ENCODE data around the gene ITPR1.

Gene ITPR1

DNA sequence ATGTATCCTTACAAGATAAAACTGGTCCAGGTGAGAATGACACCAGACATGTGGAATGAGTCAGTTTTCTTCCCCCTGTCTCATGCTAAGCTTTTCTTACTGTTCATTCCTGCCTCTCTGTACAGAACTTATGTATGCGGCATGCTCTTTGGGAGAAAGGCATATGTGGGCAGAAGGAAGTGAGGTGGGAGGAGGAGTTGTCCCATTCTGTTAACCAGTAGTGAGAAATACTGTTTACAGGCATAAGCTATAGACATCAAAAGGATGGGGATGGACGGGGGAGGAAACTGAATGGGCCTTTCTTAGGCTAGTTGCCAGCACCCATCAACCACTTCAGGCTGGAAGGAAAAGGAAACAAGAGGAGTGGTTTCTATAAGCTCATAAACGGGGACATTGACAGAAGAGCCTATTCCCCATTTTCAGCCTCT lies 342.5 kb downstream of the ITPR1 start:
- DNase-seq, result peak in 1 of 5 donors; percentile 53

- no peak for DNase-seq
Observed at GRCh38 chr3:4836516-4836915, 343.4 kb downstream of the ITPR1 start.

DNA sequence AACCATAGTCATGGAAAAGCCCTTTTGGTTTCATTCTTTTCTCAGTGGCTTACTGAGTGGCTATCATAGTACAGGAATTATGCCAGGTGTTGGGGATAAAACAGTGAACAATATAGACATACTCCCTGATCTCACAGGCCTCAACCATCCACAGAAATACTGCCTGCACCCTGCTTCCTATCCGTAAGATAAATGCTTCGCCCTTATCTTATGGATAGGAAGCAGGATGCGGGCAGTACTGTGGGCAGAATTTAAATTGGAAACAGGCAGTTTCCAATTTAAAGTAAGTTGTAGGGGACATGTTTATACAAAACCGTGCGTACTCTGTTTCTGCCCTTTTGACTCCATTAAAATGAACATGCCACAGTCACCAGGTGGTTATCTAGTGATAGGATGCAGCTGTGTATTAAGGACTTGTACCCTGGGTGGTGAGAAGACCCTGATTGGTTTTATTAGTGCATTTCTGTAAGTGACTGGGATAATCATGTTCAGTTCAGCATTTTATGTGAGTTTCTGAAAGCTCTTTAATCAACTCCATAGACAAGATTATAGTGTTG lies 344.3 kb downstream of the ITPR1 start:
- DNase-seq, result no peak

DNA sequence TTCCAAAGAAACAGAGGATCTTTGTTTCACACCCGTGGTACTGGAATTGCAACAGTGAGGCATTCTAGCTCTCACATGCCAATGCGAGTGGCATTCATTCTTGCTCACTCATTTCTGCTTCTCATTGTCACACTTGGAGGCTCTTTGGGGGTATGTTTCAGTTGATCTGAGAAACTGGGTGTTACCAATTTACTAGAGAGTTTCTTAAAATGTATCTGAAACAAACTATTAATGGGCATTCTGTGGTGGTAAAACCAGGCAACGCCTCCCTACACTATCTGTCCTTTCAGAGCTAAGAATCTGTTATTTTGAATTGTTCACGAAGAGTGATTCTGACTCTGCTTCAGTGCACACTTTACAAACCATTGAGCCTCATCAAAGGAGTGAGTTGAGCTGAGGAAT lies 345.5 kb downstream of the ITPR1 start:
- DNase-seq, result no peak

GRCh38 chr3:4839278-4839677 lies 346.1 kb downstream of the ITPR1 start:
- no peak for DNase-seq

- DNase-seq, result no peak
Observed at GRCh38 chr3:4841225-4841624, 348.1 kb downstream of the ITPR1 start.

- peak in 1 of 5 donors; percentile 63 for DNase-seq
Observed at GRCh38 chr3:4841776-4842440, 348.8 kb downstream of the ITPR1 start.

GRCh38 chr3:4843619-4844018 lies 350.5 kb downstream of the ITPR1 start:
- peak in 1 of 5 donors; percentile 50 for DNase-seq

DNA sequence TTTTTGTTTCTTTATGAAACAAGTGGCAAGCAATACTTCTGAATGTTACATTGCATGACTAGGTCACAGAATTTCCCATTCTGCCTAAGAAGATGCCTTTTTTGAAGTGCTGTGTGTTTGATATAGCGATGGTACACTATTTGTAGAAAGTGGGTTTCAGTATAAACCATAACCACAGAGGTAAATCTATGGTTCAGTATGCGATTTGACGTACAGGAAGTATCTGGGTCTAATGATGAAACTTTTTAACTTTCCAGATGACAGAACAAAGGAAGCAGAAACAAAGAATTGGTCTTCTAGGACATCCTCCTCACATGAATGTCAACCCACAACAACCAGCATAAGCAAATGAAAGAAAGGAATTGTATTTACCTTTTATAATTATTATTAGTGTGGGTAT lies 352.7 kb downstream of the ITPR1 start:
- peak in 1 of 5 donors; percentile 91 for DNase-seq

- DNase-seq, result no peak
Observed at GRCh38 chr3:4846543-4846942, 353.4 kb downstream of the ITPR1 start.

- DNase-seq, result no peak
Observed at GRCh38 chr3:4848176-4848825, 355.2 kb downstream of the ITPR1 start.

DNA sequence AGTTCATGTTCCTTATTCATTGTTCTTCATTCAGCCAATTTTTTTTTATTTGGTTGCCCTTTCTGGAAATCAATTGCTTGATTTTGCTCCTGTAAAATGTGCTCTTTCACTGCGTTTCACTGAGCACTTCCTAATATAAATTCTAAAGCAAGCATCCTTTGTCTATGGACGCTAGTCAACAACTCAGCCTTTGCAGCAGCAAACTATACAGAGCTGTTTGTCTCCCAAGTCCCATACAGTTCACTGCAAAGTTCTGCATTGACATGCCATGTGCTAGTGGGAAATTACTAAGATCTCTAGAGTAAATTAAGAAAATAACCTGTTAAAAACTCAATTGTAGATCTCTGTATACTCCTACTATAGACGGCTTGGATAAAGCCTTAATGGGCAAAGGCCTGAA lies 356.0 kb downstream of the ITPR1 start:
- no peak for DNase-seq

GRCh38 chr3:4849739-4850138 lies 356.6 kb downstream of the ITPR1 start:
- no peak for DNase-seq

- DNase-seq, result peak in 3 of 5 donors; percentile 13 to 82 (median 32)
Observed at GRCh38 chr3:4850211-4850927, 357.2 kb downstream of the ITPR1 start.

DNA sequence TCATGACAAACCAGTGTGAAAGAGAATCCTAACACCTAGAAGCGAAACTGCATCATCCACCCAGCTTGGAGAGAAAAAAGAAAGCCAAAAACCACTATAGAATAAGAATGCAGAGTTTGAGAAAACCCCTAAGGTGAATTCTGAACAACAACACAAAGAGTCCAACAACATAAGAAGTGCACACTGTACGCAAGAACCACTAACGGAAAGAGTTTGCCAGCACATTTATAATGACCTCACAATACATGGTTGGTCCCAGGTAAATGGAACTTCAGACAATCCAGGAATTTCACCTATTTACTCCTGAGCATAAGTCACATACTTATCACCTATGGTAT lies 357.7 kb downstream of the ITPR1 start:
- DNase-seq, result peak in 1 of 5 donors; percentile 86

GRCh38 chr3:4852780-4853748 lies 359.9 kb downstream of the ITPR1 start:
- DNase-seq, result no peak

DNA sequence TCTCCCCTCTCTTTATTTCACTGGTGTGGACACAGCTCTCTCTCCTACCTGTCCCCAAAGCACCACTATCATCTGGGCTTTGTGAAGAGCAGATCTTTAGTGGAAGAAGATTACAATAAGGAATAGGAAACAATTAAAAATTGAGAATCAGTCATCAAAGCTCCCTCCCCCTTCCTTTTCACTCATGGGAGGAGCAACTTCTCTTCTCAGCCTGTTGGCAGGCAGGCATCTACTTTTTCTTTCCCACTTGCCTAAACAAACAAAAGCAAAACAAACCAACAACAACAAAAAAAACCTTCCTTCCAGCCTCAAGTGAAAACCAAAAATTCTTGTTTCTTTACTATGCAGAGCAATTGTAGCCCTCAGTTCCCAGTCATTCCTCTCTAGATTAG lies 360.6 kb downstream of the ITPR1 start:
- no peak for DNase-seq

DNA sequence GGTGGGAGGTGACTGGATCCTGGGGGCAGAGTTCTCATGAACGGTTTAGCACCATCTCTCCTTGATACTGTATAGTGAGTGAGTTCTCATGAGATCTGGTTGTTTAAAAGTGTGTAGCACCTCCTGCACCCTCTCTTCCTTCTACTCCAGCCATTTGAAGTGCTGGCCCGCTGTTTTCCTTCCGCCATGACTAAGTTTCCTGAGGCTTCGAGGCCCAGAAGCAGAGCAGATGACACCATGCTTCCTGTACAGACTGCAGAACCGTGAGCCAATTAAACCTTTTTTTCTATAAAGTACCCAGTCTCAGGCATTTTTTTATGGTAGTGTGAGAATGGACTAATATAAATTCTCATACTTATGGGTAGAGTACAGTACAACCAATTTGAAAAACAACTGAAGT lies 362.5 kb downstream of the ITPR1 start:
- no peak for DNase-seq

DNA sequence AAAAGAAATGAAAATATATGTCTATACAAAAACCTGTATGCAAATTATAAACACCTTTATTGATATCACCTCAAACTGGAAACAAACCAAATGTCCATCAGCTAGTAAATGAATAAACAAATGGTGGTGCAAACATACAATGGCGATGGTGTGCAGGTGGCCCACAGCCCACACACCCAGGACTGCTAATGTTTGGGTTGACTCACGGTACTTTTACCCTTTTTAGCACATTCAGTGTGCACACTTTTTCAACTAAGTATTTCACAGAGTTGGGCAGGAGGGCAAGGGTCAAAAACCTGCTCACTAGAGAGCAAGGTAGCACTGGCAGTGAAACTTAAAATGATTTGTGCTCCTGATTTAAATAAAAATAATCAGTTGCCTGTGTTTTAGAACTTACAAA lies 363.0 kb downstream of the ITPR1 start:
- no peak for DNase-seq

DNA sequence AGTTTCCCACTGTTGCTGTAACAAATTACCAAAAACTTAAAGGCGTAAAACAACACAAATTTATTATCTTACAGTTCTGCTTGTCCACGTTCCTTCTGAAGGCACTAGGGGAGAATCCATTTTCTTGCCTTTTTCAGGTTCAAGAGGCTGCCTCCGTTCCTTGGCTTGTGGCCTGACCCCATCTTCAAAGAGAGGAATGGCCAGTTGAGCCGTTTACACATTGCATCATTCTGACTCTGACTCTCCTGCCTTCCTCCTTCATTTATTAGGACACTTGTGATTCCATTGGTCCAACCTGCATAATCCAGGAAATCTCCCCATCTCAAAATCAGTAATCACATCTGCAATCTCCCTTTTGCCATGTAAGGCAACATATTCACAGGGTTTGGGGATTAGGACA lies 363.4 kb downstream of the ITPR1 start:
- no peak for DNase-seq

- no peak for DNase-seq
Observed at GRCh38 chr3:4856986-4857385, 363.8 kb downstream of the ITPR1 start.

DNA sequence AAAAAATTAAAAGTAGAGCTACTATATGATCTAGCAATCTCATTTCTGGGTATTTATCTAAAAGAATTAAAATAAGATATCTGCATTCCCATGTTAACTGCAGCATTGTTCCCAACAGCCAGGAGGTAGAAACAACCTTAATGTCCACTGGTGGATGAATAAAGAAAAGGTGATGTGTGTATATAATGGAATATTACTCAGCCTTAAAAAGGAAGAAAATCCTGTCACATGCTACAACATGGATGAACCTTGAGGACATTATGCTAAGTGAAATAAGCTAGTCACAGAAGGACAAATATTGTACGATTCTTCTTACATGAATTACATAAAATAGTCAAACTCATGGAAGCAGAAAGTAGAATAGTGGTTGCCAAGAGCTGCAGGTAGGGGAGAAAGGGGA lies 366.6 kb downstream of the ITPR1 start:
- DNase-seq, result no peak

DNA sequence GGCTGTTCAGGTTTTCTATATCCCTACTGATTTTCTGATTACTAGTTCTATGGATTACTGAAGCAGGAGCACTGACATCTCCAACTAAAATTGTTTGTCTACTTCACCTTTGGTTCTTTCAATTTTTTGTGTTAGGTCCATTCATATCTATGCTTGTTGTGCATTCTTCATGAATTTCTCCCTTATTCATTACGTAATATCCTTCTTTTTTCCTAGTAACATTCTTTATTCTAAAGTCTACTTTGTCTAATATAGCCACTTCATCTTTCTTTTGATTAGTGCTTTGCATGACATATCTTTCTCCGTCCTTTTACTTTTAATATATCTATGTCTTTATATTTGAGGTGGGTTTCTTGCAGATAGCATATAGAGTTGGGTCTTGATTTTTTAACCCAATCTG lies 369.8 kb downstream of the ITPR1 start:
- no peak for DNase-seq
